Measurements from ENCODE around the gene IYD.
"Not testable (repeated sequence)": the region's sequence is repeated elsewhere in the genome, so short reads cannot be mapped to it uniquely, and the experiment has no call there.

The IYD gene

GRCh38 chr6:150352321-150353296, 16.2 kb upstream of the IYD start:
- no peak for DNase-seq

GRCh38 chr6:150353445-150353844, 15.4 kb upstream of the IYD start:
- no peak for DNase-seq

- DNase-seq = no peak
Observed at GRCh38 chr6:150354754-150355571, 13.8 kb upstream of the IYD start.

- DNase-seq = no peak
Observed at GRCh38 chr6:150355932-150356331, 12.9 kb upstream of the IYD start.

- DNase-seq = no peak
Observed at GRCh38 chr6:150361876-150362275, 6.9 kb upstream of the IYD start.

GRCh38 chr6:150363733-150364132, 5.1 kb upstream of the IYD start:
- DNase-seq = no peak

- DNase-seq = no peak
Observed at GRCh38 chr6:150366118-150366778, 2.6 kb upstream of the IYD start.

GRCh38 chr6:150369408-150369807, 596 bp downstream of the IYD start:
- DNase-seq = no peak

- no peak for DNase-seq
Observed at GRCh38 chr6:150370112-150370511, 1.3 kb downstream of the IYD start.

- DNase-seq = no peak
Observed at GRCh38 chr6:150371356-150371755, 2.5 kb downstream of the IYD start.

GRCh38 chr6:150372051-150372450, 3.2 kb downstream of the IYD start:
- no peak for DNase-seq

- no peak for DNase-seq
Observed at GRCh38 chr6:150373260-150373701, 4.5 kb downstream of the IYD start.

GRCh38 chr6:150374346-150374745, 5.5 kb downstream of the IYD start:
- DNase-seq = not testable (repeated sequence)

- no peak for DNase-seq
Observed at GRCh38 chr6:150377211-150377781, 8.5 kb downstream of the IYD start.

- no peak for DNase-seq
Observed at GRCh38 chr6:150380256-150380655, 11.4 kb downstream of the IYD start.

GRCh38 chr6:150382171-150382570, 13.4 kb downstream of the IYD start:
- no peak for DNase-seq

- no peak for DNase-seq
Observed at GRCh38 chr6:150391414-150391813, 22.6 kb downstream of the IYD start.

- no peak for DNase-seq
Observed at GRCh38 chr6:150391890-150392289, 23.1 kb downstream of the IYD start.

- DNase-seq = no peak
Observed at GRCh38 chr6:150392452-150393220, 23.8 kb downstream of the IYD start.

- no peak for DNase-seq
Observed at GRCh38 chr6:150394053-150394898, 25.5 kb downstream of the IYD start.

GRCh38 chr6:150394899-150395295, 26.1 kb downstream of the IYD start:
- DNase-seq = no peak
